ENCODE data around the gene HEMGN. TPM values are rescaled to one million over a fixed set of nuclear protein-coding genes. Genes with fewer than 3 reads are reported as not detected.

The HEMGN gene
- total and polyA plus RNA-seq, 2 of the 8 experiments (the other 6 are each of a cell fraction or from before 2014, with no cell fraction given): not detected

DNA sequence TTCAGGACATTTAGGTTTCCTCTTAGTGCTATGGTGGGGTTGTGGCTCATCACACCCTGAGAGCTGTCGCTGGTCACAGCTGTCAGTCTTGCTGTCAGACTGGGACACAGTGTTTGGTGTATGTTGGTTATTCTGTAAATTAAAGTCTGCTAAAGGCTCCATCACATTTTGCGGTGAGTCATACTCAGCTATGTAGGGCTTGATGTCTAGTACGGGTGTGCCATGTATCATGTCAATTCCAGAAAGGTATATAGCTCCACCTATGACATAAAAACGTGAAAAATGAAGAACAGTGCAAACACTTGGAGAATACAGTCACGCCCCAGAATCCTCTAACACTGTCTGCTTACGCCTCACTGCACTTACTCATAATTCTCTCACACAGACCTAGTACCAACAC lies 27.6 kb downstream of the HEMGN start:
- no peaks in the 10 kb centered on the region for H3K27me3 ChIP-seq (replicated peaks in 1 of 4; ENCODE audit: control insufficient read depth in 3 of 4, extremely low read depth in 1 of 4, insufficient read depth in 3 of 4, low read length in 3 of 4)
- H4K5ac ChIP-seq (ENCODE audit: insufficient read length, low read depth, low read length): no peak overlapping the region
- no peaks in the 10 kb centered on the region for H3K4me1 ChIP-seq (replicated peaks in 1 of 4; ENCODE audit: control insufficient read depth in 3 of 4, insufficient read depth in 4 of 4, low read length in 3 of 4)
- H3K9ac ChIP-seq (replicated peaks in 1 of 4; ENCODE audit: extremely low read depth in 1 of 4, low read depth in 3 of 4, low read length in 3 of 4): no peak overlapping the region
- no peak for FAIRE-seq
- no peak overlapping the region for H3K56ac ChIP-seq (replicated peaks; ENCODE audit: insufficient read length, low read depth, low read length)
- no peaks in the 10 kb centered on the region for H3K79me2 ChIP-seq (ENCODE audit: control insufficient read depth in 1 of 2, insufficient read depth in 2 of 2, low read length in 2 of 2)
- no peak overlapping the region for H3K4me2 ChIP-seq (ENCODE audit: insufficient read depth in 1 of 2, low read depth in 2 of 2, low read length in 2 of 2)
- 95% methylated on average over 6 of the region's 6 CpGs; no CpG with 5 or more reads in 1 of the 2 experiments for WGBS, 2 experiments (ENCODE audit: extremely low coverage in 1 of 2, insufficient coverage in 1 of 2, insufficient read length in 1 of 2, insufficient replicate concordance in 2 of 2, low coverage in 1 of 2, low lambda C conversion rate in 2 of 2, missing lambda C conversion rate in 1 of 2)
- no peak overlapping the region for H4K8ac ChIP-seq (ENCODE audit: extremely low read depth, insufficient read depth, low read length)
- H3K14ac ChIP-seq (ENCODE audit: insufficient read length): no peak overlapping the region
- no peaks in the 10 kb centered on the region for H3K9me3 ChIP-seq (ENCODE audit: insufficient read depth in 2 of 2, low read depth in 1 of 2, low read length in 1 of 2)
- H3K79me1 ChIP-seq (ENCODE audit: low read depth, low read length): peaks cover 3% of the 10 kb centered on the region; the same call in 1 of the 2 replicates
- no peak overlapping the region for H3K4me3 ChIP-seq (ENCODE audit: extremely low read depth in 1 of 4, insufficient read depth in 2 of 4, low read depth in 3 of 4, low read length in 4 of 4)
- H3K18ac ChIP-seq (ENCODE audit: extremely low read depth, low read length): no peak overlapping the region
- H2AK5ac ChIP-seq (ENCODE audit: low read depth, low read length): no peak overlapping the region
- H2BK120ac ChIP-seq (replicated peaks; ENCODE audit: low read depth, low read length): no peak overlapping the region
- no peak for DNase-seq (ENCODE audit: low read depth in 1 of 2, low spot score in 2 of 2)
- H4K91ac ChIP-seq (replicated peaks; ENCODE audit: insufficient read length, low read length): no peak overlapping the region
- no peak overlapping the region for H3K27ac ChIP-seq (ENCODE audit: low read depth, low read length)
- H3K4ac ChIP-seq (replicated peaks; ENCODE audit: insufficient read length, low read depth, low read length): no peak overlapping the region
- ChIA-PET CTCF (ENCODE audit: partially characterized antibody) (interaction anchor here (0.7 to 4.3 kb wide), 4 partner anchors 9 to 19 kb away, joined by 3 to 34 read pairs (median 15); no protein-coding TSS in a partner anchor), POLR2A (ENCODE audit: partially characterized antibody) (interaction anchor here (1.0 to 1.4 kb wide), 2 partner anchors 8 to 19 kb away, joined by 3 read pairs; no protein-coding TSS in a partner anchor)
- H2BK20ac ChIP-seq (ENCODE audit: low read length): no peak overlapping the region
- TF ChIP-seq JUN (IDR thresholded peaks at IDR 0.05; ENCODE audit: low read depth, low read length) (no peak), KDM1A (IDR thresholded peaks at IDR 0.05; ENCODE audit: borderline replicate concordance, low read length) (no peak), SIX5 (IDR thresholded peaks at IDR 0.05; ENCODE audit: low read depth, low read length) (no peak), ZNF274 (IDR thresholded peaks at IDR 0.05; ENCODE audit: borderline replicate concordance, extremely low read depth, low read length) (no peak), EGR1 (IDR thresholded peaks at IDR 0.05; ENCODE audit: borderline replicate concordance, low read depth, low read length) (no peak), TAF1 (IDR thresholded peaks at IDR 0.05; ENCODE audit: low read depth, low read length) (no peak), BACH1 (IDR thresholded peaks at IDR 0.05; ENCODE audit: low read length) (no peak), SUZ12 (IDR thresholded peaks at IDR 0.05; ENCODE audit: low read length) (no peak)
- TF ChIP-seq, protein P1, sequence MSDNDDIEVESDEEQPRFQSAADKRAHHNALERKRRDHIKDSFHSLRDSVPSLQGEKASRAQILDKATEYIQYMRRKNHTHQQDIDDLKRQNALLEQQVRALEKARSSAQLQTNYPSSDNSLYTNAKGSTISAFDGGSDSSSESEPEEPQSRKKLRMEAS (IDR thresholded peaks at IDR 0.05): no peak
- no peak overlapping the region for H2BK5ac ChIP-seq (ENCODE audit: low read depth, low read length)
- no peak overlapping the region for H2BK15ac ChIP-seq (ENCODE audit: low read length)
- peaks cover 0 to 4% (median 1%) of the 10 kb centered on the region in 4 experiments; a peak in 3 of 8 replicates for H3K36me3 ChIP-seq (ENCODE audit: control insufficient read depth in 2 of 4, insufficient read depth in 4 of 4, low read length in 3 of 4)
- H2AFZ ChIP-seq (ENCODE audit: low read length): no peak overlapping the region
- no peaks in the 10 kb centered on the region for H3K23me2 ChIP-seq (ENCODE audit: low read depth, low read length)
- peaks cover 0 to 2% of the 10 kb centered on the region in 2 experiments for H4K20me1 ChIP-seq (replicated peaks in 1 of 2; ENCODE audit: control insufficient read depth in 1 of 2, insufficient read depth in 2 of 2, low read length in 2 of 2)
- H3K23ac ChIP-seq (ENCODE audit: insufficient read length): no peak overlapping the region
- H2BK12ac ChIP-seq (ENCODE audit: low read depth, low read length): no peak overlapping the region
